Activated T-cell treated with anti-CD3 and anti-CD28 coated beads for 48 hours (primary cell): ENCODE measurements around the gene INSYN2A.

Experiments
- DNase-seq: peaks from one replicate; pipeline ENCODE4 v3.0.0-alpha.2; 2020; ENCODE audit warnings: low read depth

INSYN2A gene, protein sequence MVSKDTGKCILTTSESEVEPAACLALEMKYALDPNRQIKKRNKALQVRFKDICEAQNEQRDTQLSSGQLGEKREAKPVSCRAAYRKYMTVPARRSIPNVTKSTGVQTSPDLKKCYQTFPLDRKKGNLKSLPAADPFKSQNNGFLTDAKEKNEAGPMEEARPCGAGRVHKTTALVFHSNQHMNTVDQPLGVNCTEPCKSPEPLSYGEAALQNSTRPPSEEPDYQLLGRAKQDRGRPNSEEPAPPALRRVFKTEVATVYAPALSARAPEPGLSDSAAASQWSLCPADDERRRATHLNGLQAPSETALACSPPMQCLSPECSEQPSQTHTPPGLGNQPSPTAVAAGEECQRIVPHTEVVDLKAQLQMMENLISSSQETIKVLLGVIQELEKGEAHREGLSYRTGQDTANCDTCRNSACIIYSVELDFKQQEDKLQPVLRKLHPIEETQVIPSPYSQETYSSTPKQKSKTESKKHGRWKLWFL

DNA sequence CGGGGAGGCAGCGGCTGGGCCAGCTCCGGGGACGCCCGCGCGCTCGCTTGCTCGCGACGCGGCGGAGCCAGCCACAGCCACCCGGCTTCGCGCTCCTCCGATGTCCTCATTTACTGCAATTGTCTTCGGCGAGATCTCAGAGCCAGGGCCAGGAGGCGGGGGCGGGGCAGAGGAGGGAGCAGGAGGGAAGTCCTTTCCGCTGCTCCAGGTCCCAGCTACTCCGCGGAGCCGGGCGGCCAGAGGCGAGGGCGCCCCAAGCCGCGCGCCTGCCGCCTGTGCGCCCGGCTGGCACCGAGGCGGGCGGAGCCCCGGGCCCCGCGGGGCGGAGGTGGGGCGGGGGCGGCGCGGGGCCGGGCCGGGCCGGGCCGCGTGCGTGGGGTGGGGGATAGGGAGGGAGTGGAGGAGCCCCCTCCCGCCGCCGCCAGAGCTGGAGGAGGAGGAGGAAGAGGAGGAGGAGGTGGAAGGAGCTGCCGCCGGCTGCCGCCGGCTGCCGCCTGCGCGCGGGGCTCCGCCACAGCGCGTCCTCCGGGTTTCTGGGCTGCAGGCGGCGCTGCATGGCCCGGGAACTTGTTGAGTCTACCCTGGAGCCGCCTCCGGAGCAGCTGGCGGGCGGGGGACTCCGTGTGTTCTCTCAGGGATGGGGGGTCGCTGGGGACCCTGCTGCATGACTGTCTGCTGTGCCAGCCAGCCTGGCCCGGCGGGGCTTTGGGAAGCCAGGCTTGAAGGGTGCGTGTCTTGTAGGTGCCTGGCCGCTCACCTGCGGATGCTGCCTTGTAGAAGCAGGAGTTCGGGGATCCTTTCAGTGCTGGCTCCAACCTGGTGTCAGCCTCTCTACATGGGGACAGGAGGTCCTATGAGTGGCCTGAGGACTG lies at the start of gene INSYN2A:
INSYN2A (minus strand) TSS at position 310 of the 872 bp plus-strand sequence. CDS start 20,196 bp downstream, outside the sequence.
- DNase-seq = no peak

DNA sequence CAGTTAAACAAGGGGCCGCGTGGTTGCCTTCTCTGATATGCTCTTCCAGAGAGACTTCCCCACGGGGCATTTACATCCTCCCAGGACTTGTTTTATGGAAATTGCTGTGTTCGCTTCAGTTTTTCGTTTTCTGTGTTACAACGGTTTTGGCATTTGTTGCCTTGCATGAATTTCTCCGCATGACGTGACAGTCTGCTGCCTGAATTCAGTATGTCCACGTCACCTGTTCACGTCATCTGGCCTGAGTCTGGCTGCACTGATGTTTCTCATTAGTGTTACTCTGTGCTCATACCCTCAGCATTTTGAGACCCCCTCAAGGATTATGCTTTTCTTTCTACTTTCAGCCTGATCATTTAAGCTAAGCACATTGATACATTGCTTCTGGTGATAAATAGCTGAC lies 49.1 kb upstream of the INSYN2A start:
- no peak for DNase-seq

- peak; percentile 24 for DNase-seq
Observed at GRCh38 chr10:127243490-127244272, 47.3 kb upstream of the INSYN2A start.

GRCh38 chr10:127242914-127243313 lies 46.5 kb upstream of the INSYN2A start:
- no peak for DNase-seq

GRCh38 chr10:127236266-127236665 lies 39.9 kb upstream of the INSYN2A start:
- no peak for DNase-seq

- DNase-seq = no peak
Observed at GRCh38 chr10:127234306-127234800, 38.0 kb upstream of the INSYN2A start.

DNA sequence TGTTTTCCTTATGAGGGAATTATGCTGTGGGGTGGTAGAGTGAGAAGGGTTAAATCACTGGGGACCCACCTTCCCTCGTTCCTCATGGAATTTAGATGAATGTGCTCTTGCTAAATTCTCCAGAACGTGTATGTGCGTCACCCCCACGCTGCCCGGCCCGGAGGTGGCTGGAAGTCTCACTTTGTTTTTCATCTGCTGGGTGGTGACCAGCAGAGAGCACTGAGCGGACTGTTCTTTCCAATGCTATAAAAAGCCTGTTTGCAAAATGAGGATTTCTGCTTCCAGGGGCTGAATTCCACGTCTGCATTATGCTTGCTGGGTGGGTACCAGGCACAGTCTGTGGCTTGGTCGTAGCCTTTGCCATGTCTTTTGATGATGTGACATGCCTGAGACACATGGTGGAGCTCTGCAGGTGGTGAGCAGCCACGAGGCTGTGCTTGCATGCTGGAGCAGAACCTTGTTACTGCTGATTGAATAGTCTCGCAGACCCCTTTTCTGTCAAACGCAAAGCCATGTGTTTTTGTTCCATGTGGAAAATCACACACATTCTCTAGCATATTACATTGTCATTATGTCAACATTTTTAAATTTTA lies 31.9 kb upstream of the INSYN2A start:
- no peak for DNase-seq

DNA sequence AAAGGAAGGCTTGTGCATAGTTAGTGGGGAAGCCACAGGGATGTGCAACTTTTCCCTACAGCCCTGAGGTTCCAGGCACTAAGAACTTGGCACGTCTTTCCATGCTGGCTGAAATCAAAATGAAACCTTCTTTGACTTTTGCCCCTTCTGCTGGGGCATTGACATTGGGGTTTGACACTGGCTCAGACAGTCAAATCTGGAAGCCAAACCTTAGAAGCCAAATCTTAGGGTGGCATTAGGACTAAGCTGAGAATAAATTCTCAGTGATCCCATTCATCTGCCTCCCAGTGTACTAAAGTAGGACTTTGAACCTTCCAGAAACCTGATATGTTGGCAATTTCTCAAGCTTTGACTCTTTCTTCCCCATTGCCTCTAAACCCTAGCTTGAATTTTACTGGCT lies 31.3 kb upstream of the INSYN2A start:
- no peak for DNase-seq

DNA sequence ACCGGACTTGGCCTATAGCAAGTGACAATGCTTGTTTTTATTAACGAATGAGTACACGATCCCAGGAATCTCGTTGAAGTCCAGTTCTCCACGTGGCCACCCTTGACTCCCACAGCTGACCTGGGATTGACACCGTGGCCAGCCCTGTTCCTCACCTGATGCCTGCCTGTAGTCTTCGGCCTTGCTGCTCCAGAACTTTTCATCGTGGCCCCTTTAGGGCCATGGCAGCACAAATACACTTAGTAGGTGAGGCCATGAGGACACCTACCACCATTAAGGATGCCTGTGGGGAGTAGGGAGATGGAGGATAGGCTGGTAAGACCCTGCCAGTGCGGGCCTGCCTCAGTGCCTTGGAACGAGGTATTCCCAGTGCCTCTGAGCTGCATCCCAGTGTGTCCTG lies 30.6 kb upstream of the INSYN2A start:
- DNase-seq = no peak

GRCh38 chr10:127221281-127221680 lies 24.9 kb upstream of the INSYN2A start:
- DNase-seq = no peak

- DNase-seq = no peak
Observed at GRCh38 chr10:127218658-127219057, 22.3 kb upstream of the INSYN2A start.

- DNase-seq = no peak
Observed at GRCh38 chr10:127216786-127217185, 20.4 kb upstream of the INSYN2A start.

DNA sequence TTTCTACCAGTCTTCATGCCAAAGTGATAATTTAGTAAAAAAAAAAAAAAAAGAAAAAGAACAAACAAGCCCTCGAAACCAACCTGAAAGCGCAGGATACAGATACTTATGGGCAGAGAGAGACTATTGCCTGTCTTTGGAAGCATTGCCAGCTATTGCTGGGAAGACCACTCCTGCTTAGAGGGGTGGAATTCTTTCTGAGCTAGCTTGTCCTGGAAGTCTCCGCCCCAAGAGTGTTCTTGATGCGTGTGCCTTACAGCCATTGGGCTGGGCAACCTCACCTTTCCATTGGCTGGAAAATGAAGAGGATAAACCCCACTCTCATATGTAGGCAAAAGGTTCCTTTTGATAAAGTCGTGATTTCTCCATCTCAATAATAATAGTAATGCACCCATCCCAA lies 19.9 kb upstream of the INSYN2A start:
- DNase-seq = no peak

- DNase-seq = no peak
Observed at GRCh38 chr10:127215866-127216265, 19.5 kb upstream of the INSYN2A start.

DNA sequence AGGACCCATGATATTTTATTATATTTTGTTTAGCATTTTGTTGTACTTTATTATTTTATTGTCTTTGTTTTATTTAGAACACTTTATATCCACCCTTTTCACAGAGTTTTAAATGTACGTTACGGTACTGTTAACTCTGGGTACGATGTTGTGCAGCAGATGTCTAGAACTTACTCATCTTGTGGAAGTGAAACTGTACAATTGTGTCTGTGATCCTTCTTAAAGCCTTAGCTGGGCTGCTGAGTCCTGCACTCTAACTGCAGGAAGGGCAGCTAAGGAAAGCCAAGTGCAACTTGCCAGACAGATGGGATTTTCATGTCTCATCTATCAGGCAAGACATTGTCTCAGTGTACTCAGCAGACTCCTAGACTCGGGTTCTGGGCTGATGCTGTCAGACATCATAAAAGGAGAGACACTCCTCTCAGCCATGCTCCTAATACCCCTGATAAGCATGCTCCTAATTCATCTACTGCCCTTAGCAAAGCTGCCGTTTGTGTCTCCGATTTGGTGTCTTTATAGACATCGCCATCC lies 14.6 kb upstream of the INSYN2A start:
- DNase-seq = no peak

DNA sequence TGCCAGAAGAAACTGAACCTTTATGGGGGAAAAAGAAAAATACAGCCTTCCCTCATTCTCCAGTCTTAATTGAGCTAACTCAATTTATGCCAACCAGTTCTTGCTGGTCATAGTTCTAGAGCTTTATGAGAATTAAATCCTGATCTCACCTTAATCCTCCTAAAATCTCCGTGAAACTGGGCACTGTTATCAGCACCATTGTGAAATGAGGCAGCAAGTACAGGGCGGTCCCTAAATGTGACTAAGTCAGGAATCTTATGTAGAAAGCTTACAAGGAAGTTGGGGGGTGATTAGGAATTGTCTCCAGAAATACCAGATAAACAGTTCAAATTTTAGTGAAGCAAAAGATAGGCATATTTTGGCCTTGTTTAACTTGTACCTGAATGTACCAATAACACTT lies 10.7 kb upstream of the INSYN2A start:
- DNase-seq = no peak

DNA sequence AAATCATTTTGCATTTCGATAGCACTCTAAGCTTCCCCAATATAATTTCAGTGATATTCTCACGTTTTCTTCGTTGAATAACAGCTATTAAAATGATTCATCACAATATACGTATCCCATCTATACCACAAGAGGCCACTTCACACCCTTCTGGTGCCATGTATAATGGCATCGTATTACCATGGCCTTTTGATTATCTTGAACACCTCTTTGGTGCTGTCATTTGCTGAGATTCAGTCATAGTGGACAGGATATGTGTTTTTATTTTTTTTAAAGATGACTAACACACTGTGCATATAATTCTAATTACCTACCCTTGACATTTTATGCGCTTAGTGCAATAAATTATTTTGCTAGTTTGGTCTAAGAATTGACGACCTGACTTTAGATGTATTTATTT lies 6.7 kb upstream of the INSYN2A start:
- DNase-seq = no peak

- DNase-seq = no peak
Observed at GRCh38 chr10:127200646-127201045, 4.3 kb upstream of the INSYN2A start.

DNA sequence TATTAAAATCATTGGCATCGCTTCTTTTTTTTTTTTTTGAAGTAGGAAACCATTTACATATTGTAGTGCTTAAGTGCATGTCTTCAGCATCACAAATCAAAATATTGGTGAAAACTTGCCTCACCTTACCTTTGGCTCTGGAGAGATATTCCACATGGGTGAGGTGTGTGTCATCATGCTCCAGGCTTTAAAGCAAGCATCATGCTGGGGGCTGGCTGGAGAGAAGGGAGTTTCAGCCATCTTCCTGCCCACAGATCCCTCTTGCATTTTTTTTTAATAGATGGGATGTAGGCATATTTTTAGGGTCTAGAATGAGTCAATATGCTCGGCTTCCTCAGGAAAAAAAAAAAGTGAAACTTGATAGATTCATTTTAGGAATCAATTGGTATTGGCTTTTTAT lies 2.3 kb upstream of the INSYN2A start:
- DNase-seq = no peak

- DNase-seq = no peak
Observed at GRCh38 chr10:127198307-127198706, 1.9 kb upstream of the INSYN2A start.

DNA sequence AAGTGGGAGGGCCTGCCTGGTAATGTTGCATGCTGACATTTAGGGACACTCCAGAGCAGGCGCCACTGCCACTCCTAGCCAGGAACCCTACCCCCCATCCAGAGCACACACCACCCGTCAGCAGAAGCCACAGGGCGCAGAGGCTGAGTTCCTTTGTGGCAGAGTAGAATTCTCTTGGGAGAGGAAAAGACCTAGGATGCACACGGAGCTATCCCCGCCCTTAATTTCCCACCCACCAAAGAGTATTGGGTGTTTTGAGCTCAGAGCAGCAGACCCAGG lies 702 bp upstream of the INSYN2A start:
- DNase-seq = no peak
